ENCODE results near the gene PTCD2.

Gene PTCD2

DNA sequence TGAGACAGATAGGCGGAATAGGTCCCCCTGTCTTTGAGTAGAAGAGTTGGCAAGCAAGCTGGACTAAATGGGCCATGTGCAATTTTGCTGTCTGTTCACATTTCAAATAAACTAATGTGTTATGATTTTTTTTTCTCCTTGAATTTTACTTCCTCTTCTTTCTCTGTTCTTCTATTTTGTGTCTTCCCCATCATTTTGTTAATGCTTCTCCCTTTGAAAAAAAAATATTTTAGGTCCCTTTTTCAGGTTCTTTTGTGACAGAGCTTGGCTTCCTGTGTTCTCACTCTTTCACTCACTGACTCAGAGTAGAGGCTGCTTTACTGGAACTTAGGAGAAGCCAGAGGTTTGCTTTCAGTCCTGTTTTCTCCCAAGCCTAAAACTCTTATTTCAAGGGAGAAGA, 48.1 kb downstream of the PTCD2 start:
- TF ChIP-seq, protein P1, sequence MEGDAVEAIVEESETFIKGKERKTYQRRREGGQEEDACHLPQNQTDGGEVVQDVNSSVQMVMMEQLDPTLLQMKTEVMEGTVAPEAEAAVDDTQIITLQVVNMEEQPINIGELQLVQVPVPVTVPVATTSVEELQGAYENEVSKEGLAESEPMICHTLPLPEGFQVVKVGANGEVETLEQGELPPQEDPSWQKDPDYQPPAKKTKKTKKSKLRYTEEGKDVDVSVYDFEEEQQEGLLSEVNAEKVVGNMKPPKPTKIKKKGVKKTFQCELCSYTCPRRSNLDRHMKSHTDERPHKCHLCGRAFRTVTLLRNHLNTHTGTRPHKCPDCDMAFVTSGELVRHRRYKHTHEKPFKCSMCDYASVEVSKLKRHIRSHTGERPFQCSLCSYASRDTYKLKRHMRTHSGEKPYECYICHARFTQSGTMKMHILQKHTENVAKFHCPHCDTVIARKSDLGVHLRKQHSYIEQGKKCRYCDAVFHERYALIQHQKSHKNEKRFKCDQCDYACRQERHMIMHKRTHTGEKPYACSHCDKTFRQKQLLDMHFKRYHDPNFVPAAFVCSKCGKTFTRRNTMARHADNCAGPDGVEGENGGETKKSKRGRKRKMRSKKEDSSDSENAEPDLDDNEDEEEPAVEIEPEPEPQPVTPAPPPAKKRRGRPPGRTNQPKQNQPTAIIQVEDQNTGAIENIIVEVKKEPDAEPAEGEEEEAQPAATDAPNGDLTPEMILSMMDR (IDR thresholded peaks at IDR 0.05; ENCODE audit: low read depth, low read length, missing control alignments): no peak
- in situ Hi-C loops (cut with HindIII; ENCODE audit: low pct_ligation_motif_present, low sequenced_read_pairs): loop anchor here (25.0 kb wide), 1 partner anchor 469 kb away; no protein-coding TSS in a partner anchor
- Histone ChIP-seq H3K4me3 (ENCODE audit: low read depth, low read length) (no peak overlapping the region), H3K36me3 (replicated peaks) (no peaks in the 10 kb centered on the region), H3K27ac (no peak overlapping the region), H3K27me3 (replicated peaks) (no peaks in the 10 kb centered on the region)
- no peak for DNase-seq

DNA sequence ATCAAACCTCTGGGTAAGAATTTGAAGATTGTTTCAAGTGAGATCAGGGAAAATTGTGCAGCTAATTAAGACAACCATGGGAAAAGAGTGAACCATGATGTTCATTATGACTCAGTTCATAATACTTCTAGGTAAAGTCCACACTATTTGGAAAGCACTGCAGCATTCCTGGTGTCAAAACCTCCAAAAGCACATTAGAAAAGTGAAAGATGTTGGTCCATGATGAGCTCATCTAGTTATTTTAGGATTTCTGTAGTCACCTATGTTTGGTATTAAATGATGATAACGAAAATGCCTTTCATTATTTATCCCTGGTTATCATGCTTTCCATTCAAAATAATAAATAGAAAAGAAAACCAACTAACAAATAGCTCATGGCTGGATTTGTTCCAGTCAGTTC, 49.1 kb downstream of the PTCD2 start:
- DNase-seq: no peak
- no peak overlapping the region for H3K27ac ChIP-seq
- H3K27me3 ChIP-seq (replicated peaks): no peaks in the 10 kb centered on the region
- H3K4me3 ChIP-seq (ENCODE audit: low read depth, low read length): no peak overlapping the region
- in situ Hi-C loops (cut with HindIII; ENCODE audit: low pct_ligation_motif_present, low sequenced_read_pairs): loop anchor here (25.0 kb wide), 1 partner anchor 468 kb away; no protein-coding TSS in a partner anchor
- no peaks in the 10 kb centered on the region for H3K36me3 ChIP-seq (replicated peaks)
- TF ChIP-seq, protein P1 (IDR thresholded peaks at IDR 0.05; ENCODE audit: low read depth, low read length, missing control alignments): no peak

DNA sequence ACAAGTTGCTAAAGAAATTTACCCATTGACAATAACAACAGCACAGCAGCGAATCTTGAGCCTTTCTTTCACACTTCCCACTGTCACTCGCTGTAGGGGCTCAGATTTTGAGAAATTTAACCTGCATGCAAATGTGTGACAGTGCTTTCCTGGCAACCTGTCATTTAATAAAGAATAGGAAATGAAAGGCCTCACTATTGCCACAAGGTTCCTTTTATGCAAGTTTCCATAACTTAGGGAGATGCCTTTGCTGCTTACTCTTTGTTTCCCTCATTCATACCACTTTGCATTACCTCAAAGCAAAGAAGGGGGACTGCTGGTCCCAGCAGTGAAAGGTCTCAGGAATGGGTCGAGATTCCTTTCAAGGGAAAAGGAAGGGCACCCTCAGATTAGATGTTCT, 49.5 kb downstream of the PTCD2 start:
- Histone ChIP-seq H3K27ac (no peak overlapping the region), H3K4me3 (ENCODE audit: low read depth, low read length) (no peak overlapping the region), H3K36me3 (replicated peaks) (no peaks in the 10 kb centered on the region), H3K27me3 (replicated peaks) (no peaks in the 10 kb centered on the region)
- TF ChIP-seq, protein P1 (IDR thresholded peaks at IDR 0.05; ENCODE audit: low read depth, low read length, missing control alignments): no peak
- no peak for DNase-seq
- in situ Hi-C loops (cut with HindIII; ENCODE audit: low pct_ligation_motif_present, low sequenced_read_pairs): loop anchor here (25.0 kb wide), 1 partner anchor 468 kb away; no protein-coding TSS in a partner anchor

DNA sequence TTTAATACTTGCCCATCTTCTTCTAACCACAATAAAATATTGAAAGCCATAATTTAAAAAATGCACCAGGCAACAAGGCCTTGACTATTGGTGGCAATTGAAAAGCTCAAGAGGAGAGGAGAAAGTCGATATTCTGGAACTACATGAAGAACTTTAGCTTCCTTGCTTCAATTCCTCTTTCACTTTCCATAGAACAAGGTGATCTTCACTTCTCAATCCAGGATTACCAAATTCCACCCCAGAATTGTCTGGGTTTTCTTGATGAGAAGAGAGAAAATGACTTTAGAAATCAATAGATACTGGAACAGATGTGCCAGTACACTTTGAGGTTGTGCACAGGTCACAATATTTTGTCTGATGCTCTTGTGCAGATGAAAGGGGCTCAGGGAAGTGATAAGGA, 52.2 kb downstream of the PTCD2 start:
- in situ Hi-C loops (cut with HindIII; ENCODE audit: low pct_ligation_motif_present, low sequenced_read_pairs): loop anchor here (25.0 kb wide), 1 partner anchor 465 kb away; no protein-coding TSS in a partner anchor
- TF ChIP-seq, protein P1 (IDR thresholded peaks at IDR 0.05; ENCODE audit: low read depth, low read length, missing control alignments): no peak
- DNase-seq: no peak
- Histone ChIP-seq H3K4me3 (ENCODE audit: low read depth, low read length) (no peak overlapping the region), H3K36me3 (replicated peaks) (no peaks in the 10 kb centered on the region), H3K27me3 (replicated peaks) (no peaks in the 10 kb centered on the region), H3K27ac (no peak overlapping the region)

DNA sequence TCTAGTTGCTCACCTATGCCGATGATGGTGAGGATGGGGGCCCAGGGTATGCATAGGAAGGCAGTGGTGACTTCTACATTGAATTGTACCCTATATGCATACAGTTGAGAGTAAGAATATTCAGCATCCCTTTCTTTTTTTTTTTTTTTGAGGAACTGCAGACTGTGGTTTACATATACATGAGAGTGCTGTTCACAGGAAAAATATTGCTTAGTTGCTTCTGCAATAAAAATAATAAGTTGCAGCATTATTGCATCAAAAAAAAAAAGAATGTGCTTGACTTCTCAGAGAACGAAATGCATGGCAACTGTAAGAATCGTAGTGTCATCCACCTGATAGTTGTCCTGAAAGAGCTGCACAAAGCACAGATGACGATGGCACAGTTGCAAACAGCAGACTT, 52.8 kb downstream of the PTCD2 start:
- TF ChIP-seq, protein P1 (IDR thresholded peaks at IDR 0.05; ENCODE audit: low read depth, low read length, missing control alignments): no peak
- H3K36me3 ChIP-seq (replicated peaks): no peaks in the 10 kb centered on the region
- H3K27ac ChIP-seq: no peak overlapping the region
- in situ Hi-C loops (cut with HindIII; ENCODE audit: low pct_ligation_motif_present, low sequenced_read_pairs): loop anchor here (25.0 kb wide), 1 partner anchor 464 kb away; no protein-coding TSS in a partner anchor
- no peak overlapping the region for H3K4me3 ChIP-seq (ENCODE audit: low read depth, low read length)
- DNase-seq: no peak
- no peaks in the 10 kb centered on the region for H3K27me3 ChIP-seq (replicated peaks)

DNA sequence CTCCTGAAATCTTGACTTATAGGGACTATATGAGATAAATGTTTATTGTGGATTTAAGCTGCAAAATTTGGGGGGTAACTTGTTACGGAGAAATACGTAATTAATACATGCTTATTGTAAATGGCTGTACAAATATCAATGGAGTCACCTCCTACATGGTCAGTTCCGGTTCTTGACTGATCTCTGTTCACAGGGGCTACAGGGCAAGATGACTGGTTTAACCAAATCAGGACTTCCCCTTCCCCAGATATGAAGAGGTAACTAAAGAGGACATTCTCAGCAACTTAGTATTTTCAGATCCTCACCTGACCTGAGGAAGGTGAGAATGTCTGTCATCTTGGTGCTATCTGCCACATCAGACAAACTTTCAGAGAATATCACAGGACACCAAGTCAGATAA, 54.7 kb downstream of the PTCD2 start:
- H3K27ac ChIP-seq: no peak overlapping the region
- no peaks in the 10 kb centered on the region for H3K36me3 ChIP-seq (replicated peaks)
- TF ChIP-seq, protein P1 (IDR thresholded peaks at IDR 0.05; ENCODE audit: low read depth, low read length, missing control alignments): no peak
- no peak overlapping the region for H3K4me3 ChIP-seq (ENCODE audit: low read depth, low read length)
- in situ Hi-C loops (cut with HindIII; ENCODE audit: low pct_ligation_motif_present, low sequenced_read_pairs): loop anchor here (25.0 kb wide), 1 partner anchor 462 kb away; no protein-coding TSS in a partner anchor
- DNase-seq: no peak
- no peaks in the 10 kb centered on the region for H3K27me3 ChIP-seq (replicated peaks)
